Measurements from ENCODE around the gene PARP16.

DNA sequence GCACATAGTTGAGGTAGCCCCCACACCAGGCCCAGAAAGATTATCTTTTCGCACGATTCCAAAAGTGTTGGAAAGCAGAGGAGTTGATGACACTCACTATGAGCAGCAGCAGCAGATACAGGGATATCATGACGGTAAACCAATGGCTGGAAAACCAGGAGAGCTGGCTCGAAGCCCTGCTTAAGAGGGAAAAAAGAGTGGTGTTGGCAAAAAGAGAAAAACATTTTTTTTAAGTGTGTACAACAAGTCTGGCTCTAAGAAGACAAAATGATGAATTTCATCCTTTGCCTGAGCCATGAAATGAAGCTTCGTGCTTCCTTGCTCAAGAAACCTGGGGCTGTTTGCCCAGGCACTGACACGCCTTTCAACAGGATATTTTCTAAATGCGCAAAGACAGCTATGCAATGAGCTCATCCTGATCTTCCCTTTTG lies 27.3 kb downstream of the PARP16 start:
- TF ChIP-seq, protein P1, sequence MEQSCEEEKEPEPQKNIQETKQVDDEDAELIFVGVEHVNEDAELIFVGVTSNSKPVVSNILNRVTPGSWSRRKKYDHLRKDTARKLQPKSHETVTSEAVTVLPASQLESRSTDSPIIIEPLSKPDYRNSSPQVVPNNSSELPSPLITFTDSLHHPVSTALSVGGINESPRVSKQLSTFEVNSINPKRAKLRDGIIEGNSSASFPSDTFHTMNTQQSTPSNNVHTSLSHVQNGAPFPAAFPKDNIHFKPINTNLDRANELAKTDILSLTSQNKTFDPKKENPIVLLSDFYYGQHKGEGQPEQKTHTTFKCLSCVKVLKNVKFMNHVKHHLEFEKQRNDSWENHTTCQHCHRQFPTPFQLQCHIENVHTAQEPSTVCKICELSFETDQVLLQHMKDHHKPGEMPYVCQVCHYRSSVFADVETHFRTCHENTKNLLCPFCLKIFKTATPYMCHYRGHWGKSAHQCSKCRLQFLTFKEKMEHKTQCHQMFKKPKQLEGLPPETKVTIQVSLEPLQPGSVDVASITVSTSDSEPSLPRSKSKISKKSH (CRISPR knock-in tag; IDR thresholded peaks at IDR 0.05), result no peak
- TF ChIP-seq, protein P2, sequence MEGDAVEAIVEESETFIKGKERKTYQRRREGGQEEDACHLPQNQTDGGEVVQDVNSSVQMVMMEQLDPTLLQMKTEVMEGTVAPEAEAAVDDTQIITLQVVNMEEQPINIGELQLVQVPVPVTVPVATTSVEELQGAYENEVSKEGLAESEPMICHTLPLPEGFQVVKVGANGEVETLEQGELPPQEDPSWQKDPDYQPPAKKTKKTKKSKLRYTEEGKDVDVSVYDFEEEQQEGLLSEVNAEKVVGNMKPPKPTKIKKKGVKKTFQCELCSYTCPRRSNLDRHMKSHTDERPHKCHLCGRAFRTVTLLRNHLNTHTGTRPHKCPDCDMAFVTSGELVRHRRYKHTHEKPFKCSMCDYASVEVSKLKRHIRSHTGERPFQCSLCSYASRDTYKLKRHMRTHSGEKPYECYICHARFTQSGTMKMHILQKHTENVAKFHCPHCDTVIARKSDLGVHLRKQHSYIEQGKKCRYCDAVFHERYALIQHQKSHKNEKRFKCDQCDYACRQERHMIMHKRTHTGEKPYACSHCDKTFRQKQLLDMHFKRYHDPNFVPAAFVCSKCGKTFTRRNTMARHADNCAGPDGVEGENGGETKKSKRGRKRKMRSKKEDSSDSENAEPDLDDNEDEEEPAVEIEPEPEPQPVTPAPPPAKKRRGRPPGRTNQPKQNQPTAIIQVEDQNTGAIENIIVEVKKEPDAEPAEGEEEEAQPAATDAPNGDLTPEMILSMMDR (IDR thresholded peaks at IDR 0.05 in 2 of 3, conservative IDR thresholded peaks at IDR 0.05 in 1 of 3; ENCODE audit: insufficient read depth in 2 of 3, low read depth in 1 of 3, low read length in 3 of 3), result no peak
- TF ChIP-seq, protein P3, sequence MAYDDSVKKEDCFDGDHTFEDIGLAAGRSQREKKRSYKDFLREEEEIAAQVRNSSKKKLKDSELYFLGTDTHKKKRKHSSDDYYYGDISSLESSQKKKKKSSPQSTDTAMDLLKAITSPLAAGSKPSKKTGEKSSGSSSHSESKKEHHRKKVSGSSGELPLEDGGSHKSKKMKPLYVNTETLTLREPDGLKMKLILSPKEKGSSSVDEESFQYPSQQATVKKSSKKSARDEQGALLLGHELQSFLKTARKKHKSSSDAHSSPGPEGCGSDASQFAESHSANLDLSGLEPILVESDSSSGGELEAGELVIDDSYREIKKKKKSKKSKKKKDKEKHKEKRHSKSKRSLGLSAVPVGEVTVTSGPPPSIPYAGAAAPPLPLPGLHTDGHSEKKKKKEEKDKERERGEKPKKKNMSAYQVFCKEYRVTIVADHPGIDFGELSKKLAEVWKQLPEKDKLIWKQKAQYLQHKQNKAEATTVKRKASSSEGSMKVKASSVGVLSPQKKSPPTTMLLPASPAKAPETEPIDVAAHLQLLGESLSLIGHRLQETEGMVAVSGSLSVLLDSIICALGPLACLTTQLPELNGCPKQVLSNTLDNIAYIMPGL (CRISPR knock-in tag; IDR thresholded peaks at IDR 0.05), result no peak
- no peak for TF ChIP-seq CEBPB (tag; IDR thresholded peaks at IDR 0.05)
- no peak for TF ChIP-seq NCOA6 (IDR thresholded peaks at IDR 0.05)
- no peak for TF ChIP-seq NR3C1 (CRISPR knock-in tag; IDR thresholded peaks at IDR 0.05)
- no peak for TF ChIP-seq SIX5 (IDR thresholded peaks at IDR 0.05; ENCODE audit: borderline replicate concordance in 1 of 2, insufficient read depth in 1 of 2, low read depth in 1 of 2, low read length in 2 of 2)
- no peak for TF ChIP-seq POLR2A (conservative IDR thresholded peaks at IDR 0.05)
- TF ChIP-seq KLF16 (IDR thresholded peaks at IDR 0.05), result no peak
- TF ChIP-seq RFX7 (CRISPR knock-in tag; IDR thresholded peaks at IDR 0.05), result no peak
- TF ChIP-seq, protein P4, sequence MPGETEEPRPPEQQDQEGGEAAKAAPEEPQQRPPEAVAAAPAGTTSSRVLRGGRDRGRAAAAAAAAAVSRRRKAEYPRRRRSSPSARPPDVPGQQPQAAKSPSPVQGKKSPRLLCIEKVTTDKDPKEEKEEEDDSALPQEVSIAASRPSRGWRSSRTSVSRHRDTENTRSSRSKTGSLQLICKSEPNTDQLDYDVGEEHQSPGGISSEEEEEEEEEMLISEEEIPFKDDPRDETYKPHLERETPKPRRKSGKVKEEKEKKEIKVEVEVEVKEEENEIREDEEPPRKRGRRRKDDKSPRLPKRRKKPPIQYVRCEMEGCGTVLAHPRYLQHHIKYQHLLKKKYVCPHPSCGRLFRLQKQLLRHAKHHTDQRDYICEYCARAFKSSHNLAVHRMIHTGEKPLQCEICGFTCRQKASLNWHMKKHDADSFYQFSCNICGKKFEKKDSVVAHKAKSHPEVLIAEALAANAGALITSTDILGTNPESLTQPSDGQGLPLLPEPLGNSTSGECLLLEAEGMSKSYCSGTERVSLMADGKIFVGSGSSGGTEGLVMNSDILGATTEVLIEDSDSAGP (CRISPR knock-in tag; IDR thresholded peaks at IDR 0.05), result no peak
- TF ChIP-seq, protein P5, sequence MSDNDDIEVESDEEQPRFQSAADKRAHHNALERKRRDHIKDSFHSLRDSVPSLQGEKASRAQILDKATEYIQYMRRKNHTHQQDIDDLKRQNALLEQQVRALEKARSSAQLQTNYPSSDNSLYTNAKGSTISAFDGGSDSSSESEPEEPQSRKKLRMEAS (CRISPR knock-in tag; IDR thresholded peaks at IDR 0.05), result no peak
- TF ChIP-seq, protein P6, sequence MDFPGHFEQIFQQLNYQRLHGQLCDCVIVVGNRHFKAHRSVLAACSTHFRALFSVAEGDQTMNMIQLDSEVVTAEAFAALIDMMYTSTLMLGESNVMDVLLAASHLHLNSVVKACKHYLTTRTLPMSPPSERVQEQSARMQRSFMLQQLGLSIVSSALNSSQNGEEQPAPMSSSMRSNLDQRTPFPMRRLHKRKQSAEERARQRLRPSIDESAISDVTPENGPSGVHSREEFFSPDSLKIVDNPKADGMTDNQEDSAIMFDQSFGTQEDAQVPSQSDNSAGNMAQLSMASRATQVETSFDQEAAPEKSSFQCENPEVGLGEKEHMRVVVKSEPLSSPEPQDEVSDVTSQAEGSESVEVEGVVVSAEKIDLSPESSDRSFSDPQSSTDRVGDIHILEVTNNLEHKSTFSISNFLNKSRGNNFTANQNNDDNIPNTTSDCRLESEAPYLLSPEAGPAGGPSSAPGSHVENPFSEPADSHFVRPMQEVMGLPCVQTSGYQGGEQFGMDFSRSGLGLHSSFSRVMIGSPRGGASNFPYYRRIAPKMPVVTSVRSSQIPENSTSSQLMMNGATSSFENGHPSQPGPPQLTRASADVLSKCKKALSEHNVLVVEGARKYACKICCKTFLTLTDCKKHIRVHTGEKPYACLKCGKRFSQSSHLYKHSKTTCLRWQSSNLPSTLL (IDR thresholded peaks at IDR 0.05), result no peak
- no peak for TF ChIP-seq ZNF644 (tag; IDR thresholded peaks at IDR 0.05; ENCODE audit: low read depth)

All from K562 (cell line).